Measurements from ENCODE around the gene BMPR2.
A peak's percentile ranks its signal among the peaks of the same experiment; 100 is the strongest.
"Not testable (repeated sequence)": the region's sequence is repeated elsewhere in the genome, so short reads cannot be mapped to it uniquely, and the experiment has no call there.

The BMPR2 gene

DNA sequence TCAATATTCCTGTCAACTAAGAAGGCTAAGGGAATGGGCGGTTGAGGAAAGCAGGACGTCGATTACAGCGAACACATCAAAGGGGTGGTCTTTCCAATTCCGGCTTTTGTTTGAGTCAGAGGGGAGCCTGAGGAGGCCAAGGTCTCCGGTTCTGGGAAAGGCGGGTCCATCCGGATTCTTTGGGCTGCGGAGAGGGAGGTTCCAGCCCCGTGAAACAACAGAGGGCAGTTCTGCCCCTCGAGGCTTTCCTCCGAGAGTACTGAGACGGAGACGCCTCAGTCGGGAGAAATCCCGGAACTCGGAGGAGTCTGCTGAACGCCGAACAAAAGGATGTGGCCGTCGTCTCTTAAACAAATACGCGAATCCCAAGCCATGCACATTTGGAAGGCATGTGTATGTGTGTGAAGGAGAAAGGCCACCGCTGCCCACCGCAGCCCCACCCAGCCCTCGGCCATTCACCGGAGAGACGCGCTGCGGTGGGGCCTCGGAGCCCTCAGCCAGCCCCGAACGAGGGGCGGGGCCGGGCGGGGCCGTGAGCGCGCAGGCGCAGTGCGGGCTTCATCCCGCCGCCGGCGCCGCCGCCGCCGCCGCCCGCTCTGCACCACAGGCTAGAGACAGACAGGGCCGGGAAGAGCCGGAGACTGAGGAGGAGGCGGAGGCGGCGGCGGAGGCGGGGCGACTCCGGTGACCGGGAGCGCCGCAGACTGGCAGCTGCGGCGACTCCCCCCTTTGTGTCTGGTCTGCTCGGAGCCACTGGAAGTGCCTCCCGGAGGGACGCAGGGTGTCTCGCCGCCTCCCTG, at the start of gene BMPR2:
TSS of gene BMPR2 (plus strand) at position 719 of the 800 bp plus-strand sequence. CDS start 1,148 bp downstream, outside the sequence.
- peak; percentile 84 for DNase-seq (ENCODE audit: low spot score)

DNA sequence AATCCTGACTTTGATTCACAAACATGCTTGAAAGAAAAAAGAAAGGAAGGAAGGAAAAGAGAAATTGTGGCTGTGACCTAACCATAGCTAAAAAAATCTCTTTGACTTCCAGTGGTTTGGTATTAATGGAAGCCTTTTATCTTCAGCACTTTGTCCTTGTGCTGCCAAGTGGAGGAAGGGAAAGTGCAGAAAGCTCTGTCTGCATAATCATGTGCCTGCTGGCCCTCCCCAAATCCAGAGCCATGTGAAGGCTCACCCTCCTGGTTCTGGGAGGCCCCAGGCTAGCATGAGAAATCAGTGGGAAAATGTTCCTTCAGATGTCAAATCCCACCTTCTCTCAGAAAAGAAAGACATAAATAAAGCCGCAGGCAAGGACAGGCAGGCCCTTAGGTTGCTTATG, 48.3 kb upstream of the BMPR2 start:
- no peak for DNase-seq (ENCODE audit: low spot score)

DNA sequence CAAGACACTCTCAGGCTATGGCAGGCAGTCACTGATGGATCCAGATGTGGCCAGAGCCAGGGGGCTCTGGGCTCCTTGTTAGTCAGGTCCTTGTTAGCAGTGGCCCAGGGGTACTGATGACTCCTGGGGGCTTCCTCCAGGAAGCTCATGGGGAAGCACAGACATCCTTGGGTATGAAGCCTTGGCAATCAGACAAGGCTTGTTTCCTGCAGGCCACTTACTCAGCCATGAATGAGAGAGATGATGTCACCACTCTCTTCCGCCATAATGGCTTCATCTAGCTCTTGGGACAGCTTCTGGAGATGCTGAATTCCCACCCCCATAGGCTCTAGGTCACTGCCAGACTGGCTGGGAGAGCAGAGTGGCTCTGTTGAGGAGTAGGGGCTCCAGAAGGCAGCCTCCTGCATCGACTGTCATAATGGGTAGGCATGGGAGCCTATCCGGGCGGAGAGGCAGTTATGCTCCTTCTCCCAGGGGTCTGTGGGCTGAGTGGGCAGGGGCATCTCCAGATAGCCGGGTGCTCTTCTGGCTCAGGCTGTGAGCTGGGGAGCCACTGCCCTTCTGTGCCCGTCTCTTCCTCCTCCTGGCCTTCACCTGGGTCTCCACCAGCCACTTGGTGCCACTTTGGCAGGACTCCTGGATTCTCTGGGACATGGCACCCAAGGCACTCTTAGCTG, 40.2 kb upstream of the BMPR2 start:
- no peak for DNase-seq (ENCODE audit: low spot score)

DNA sequence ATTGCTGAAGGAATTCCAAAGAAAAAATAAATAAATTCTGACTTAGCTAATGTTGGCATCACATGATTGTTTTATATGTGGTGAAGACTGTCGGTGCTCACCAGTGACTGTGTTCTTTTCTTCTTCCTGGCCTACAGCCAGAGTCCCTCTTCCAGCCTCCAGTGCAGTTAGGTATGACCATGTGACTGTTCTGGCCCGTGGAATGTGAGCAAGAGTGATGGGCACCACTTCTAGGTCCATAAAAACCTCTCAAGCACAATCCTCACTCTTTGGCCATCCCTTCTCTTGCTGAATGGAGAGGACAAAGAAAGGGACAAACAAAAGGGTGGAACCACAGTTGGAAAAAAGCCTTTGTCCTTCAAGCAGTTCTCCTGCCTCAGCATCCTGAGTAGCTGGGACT, 39.0 kb upstream of the BMPR2 start:
- no peak for DNase-seq (ENCODE audit: low spot score)

DNA sequence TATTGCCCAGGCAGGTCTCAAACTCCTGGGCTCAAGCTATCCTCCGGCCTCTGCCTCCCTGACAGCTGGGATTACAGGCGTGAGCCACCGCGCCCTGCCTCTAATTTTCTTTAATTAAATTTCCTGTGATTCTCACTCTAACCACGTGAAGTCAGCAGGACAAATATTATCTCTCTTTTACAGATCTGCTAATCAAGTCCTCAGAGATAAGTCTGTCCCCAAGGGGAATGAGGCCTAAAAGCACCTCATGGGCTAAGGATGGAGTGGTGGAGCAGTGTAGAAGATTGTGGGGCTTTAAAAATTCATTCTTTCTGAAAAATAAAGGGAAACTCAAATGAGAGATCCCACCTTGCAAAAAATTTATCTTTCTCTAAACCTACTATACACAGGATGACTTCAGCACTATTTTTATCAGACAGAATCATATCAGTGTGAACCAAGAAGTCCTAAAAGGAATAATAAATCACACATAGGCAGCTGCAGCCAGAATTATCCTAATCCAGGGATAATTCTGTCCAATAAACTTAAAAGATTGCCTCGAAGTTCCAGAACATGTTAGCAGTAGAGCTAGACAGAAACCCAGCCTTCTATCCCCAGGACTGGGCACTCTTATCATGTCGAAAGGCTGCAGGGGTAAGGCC, 38.3 kb upstream of the BMPR2 start:
- DNase-seq (ENCODE audit: low spot score): no peak

DNA sequence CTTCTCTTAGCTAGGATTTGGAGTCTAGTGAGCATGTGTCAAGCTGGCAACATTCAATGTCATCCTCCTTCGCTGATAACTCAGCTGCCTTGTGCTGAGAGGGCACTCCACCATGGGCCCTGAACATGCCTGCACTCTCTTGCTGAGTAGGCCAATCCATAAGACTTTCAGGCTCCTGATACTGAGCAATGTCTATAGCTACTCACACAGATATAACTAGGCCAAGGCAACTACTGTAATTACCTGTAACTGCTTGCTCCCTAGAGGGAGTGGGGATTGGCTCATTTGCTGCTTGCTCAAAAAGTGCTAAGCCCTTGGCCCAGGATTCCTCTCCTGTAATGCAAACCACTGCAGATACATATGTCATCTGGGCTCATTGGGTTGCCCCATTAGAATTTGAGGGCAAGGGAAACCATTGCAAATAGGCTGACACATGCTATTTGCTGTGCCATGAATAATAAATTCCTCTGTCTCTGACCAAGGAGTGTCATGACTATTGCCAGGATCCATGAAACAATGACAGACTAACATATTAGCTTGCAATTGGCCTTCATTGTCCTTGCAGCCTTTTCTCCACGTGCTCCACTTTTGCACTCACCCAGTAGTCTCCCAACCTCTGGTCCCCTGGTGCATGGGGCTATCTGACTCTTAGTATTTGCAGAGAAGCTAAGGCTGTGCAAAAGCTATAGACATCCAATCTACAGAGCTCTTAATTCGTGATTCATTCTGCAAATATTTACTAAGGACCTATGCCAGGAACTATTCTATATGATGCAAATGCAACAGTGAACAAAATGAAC, 36.9 kb upstream of the BMPR2 start:
- no peak for DNase-seq (ENCODE audit: low spot score)

DNA sequence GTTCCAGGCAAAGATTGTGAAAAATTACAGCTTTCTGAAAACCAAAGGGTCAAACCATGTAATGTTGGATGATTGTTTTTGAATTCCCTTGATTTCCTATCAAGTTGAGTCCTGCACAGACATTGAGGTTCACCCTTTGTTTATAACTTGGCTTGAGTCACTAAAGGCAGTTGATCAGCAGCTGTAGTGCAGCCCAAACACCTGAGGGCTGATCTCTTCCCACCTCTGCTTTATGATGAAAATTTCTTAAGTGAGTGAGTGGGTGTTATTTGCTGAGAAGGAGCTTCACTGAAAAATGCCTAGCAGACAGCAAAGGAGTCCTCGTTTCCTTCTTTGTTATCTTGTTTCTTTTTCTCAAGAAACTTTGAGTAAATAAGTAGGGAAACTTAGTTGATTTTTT, 31.9 kb upstream of the BMPR2 start:
- no peak for DNase-seq (ENCODE audit: low spot score)

DNA sequence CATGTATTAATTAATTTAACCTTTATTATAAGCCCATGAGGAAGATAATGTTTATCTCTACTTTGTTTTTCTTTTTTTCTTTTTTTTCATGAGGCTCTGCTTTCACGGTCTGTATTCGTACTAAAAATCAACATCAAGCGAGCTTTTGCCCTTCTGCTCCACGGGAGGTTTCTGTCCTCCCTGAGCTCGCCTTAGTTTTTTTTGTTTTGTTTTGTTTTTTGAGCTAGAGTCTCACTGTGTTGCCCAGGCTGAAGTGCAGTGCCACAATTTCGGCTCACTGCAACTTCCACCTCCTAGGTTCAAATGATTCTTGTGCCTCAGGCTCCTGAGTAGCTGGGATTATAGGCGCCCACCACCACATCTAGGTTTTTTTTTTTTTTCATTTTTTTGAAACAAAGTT, 29.9 kb upstream of the BMPR2 start:
- no peak for DNase-seq (ENCODE audit: low spot score)

DNA sequence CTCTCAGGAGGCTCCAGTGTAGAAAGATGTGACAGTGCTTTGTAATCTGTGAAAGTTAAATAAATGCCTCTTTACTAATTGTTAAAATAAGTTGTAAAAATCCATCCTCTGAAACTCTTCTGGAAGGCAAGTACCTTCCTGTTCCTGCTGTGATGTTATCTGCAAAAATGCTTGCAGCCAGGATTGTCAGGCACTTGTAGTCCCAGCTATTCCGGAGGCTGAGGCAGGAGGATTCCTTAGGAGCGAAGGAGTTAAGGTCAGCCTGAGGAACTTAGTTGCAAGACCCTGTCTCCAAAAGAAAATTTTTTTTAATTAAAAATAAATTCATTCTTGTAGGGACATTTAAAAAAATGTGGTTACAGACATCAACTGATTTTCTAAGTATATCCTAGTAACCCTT, 22.7 kb upstream of the BMPR2 start:
- no peak for DNase-seq (ENCODE audit: low spot score)

DNA sequence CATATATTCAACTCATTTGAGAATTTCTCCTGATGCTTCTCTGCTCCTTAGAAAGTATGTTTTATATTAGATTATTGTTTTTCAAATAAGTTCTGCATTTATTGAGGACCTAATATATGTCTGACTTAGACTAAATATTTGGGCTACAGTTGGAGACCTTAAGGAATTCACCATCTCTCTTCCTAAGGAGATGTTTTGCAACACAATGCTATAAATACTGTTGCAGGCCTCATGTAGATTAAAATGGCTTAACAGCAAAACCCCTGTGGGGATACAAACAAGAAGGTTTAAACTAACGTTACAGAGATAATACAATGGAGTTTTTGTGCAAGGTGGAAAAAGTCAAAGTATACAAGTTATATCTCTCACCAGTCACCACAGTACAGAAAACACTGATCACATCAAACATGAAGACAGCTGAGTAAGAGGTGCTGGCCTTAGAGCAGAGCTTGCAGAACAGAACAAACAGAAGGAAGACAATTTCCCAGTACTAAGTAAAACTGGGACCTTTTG, 20.1 kb upstream of the BMPR2 start:
- DNase-seq (ENCODE audit: low spot score): no peak

DNA sequence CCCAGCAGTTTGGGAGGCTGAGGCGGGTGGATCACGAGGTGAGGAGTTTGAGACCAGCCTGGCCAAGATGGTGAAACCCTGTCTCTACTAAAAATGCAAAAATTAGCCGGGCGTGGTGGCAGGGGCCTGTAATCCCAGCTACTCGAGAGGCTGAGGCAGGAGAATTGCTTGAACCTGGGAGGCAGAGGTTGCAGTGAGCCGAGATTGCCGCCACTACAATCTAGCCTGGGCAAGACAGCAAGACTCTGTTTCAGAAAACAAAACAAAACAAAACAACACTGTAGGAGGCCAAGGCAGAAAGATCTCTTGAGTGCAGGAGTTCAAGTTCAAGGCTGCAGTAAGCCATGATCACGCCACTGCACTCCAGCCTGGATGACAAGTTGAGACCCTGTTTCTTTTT, 17.2 kb upstream of the BMPR2 start:
- DNase-seq (ENCODE audit: low spot score): not testable (repeated sequence)

DNA sequence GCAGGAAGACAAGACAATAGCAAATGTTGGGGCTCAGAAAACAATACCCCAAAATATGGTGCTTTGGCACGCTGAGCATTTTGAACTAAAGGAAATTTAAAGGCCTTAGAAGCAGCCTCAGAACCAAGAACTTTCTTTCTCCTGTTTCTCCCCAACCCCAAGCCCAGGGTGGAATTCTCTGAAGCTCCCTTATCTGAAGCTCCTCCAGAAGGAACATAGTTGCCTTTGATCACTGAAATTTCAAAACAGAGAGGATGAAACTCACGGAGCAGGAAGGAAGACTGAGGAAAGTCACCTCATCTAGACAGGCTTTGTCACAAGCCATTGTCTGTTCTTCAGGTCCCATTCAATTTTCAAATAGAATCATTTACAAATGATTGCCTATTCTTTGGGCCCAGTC, 15.5 kb upstream of the BMPR2 start:
- DNase-seq (ENCODE audit: low spot score): no peak

DNA sequence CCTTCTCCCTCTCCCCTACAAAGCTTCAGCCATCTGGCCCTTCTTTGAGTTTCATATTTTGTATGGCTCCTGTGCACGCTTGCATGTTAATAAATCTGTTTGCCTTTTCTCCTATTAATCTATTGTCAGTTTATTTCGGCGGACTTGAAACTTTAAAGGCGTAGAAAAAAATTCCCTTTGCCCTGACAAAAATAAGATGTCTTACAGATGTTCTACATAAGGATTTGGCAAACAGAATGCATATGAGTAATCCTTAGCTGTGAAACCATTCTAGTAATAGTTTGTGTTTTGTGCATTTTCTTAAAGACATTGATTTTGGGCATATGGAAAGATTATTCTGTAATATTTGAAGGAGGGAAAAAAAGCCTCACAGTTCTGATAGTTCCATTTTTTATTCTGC, 15.0 kb upstream of the BMPR2 start:
- DNase-seq (ENCODE audit: low spot score): no peak

DNA sequence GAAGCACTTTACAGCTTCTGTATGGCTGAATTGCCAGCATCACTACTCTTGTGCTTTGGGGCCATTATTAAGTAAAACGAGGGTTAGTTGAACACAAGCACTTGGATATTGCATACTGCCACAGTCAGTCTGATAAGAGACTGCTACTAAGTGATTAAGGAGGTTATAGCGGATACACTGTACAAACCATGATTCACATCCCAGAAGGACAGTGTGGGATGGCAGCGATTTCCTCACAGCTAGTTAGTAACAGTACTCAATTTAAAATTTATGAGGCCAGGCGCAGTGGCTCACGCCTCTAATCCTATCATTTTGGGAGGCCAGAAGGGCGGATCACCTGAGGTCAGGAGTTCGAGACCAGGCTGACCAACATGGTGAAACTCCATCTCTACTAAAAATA, 2.6 kb upstream of the BMPR2 start:
- DNase-seq (ENCODE audit: low spot score): no peak

DNA sequence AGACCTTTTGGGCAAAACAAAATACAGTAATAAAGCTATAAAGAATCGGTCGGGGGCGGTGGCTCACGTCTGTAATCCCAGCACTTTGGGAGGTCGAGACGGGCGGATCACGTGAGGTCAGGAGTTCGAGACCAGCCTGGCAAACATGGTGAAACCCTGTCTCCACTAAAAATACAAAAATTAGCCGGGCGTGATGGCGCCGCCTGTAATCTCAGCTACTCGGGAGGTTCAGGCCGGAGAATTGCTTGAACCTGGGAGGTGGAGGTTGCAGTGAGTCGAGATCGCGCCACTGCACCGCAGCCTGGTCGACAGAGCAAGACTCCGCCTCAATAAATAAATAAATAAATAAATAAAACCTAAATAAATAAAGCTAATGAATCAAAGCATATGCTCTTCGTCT, 1.7 kb upstream of the BMPR2 start:
- not testable (repeated sequence) for DNase-seq (ENCODE audit: low spot score)

DNA sequence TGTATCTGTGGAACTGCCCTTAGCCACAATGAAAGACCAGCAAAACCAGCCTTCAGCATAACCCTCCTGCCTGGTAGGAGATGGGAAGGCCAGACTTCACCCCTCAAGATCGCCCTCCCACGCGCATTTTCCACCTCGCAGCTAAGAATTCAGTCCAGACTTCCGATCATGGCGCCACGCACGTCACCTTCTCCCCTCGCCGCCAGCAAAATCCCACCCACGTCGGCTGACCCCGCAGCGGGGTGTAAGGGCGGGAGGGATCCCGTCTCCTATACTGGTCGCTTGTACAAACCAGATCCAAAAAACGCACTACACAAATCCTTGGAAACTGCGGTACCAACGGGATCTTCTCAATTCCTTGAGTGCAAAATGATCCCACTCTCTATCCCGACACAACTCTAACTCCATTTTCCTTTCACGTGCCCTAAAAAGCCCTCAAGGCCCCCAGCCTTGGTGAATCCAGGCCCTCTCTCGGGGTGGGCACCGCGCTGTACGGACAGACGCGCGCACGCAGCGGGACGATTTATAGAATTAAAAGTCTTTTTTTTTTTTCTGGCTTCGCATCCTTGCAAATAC, 1.0 kb upstream of the BMPR2 start:
- DNase-seq (ENCODE audit: low spot score): peak; percentile 65

DNA sequence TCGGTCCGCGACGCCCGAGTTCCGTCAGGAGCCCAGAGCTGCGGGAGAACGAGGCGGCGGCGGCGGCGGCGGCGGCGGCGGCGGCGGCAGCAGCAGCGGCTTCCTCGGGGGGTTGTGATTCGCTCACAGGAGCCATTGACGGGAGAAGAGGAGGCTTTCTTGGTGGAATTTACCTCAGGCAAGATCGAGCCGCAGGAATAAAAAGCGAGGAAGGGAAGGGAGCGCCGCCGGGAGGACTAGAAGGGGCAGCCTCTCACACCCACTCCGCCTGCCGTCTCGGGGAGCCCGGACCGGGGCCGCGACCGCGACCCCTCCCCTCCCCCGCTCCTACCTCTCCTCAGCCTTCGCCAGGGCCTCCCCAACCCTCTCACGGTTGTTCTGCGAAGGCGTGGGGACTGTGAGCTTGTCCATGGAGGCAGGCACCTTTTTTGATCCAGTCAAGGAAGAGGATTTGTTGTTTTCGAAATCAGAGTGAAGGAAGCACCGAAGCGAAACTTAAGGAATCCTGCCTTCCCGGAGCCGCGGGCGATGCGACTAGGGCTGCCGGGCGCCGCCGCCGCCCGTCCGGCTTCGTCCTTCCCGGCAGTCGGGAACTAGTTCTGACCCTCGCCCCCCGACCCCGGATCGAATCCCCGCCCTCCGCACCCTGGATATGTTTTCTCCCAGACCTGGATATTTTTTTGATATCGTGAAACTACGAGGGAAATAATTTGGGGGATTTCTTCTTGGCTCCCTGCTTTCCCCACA, 506 bp downstream of the BMPR2 start:
- DNase-seq (ENCODE audit: low spot score): peak; percentile 48

DNA sequence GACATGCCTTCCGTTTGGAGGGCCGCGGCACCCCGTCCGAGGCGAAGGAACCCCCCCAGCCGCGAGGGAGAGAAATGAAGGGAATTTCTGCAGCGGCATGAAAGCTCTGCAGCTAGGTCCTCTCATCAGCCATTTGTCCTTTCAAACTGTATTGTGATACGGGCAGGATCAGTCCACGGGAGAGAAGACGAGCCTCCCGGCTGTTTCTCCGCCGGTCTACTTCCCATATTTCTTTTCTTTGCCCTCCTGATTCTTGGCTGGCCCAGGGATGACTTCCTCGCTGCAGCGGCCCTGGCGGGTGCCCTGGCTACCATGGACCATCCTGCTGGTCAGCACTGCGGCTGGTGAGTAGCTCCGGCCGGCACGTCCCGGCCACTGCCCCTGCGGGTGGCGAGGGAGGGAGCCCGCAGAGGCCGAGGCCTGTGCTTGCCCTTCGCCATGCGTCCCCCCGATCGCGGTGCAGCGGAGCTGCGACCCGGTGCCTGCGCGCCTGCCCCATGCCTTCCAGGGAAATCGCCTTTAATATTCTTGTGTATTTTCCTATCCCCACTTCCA, 1.2 kb downstream of the BMPR2 start:
- peak; percentile 47 for DNase-seq (ENCODE audit: low spot score)

DNA sequence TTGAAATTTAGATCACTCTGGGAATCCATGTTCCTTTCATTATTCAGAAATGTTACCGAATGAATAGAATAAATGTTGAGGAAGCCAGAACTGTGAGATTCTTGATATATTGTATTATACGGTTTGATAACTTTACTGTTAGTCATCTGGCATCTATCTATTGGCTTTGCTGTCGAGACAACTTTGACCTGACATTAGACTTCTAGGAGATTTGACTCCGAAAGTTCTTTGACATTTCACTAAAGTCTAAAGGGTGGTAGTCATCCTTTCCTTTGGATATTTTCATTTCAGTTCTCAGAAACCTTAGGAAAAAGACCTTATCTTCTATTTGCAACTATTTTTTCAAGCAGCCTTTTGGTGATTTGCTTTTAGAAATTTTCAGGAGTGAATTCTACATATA, 1.9 kb downstream of the BMPR2 start:
- peak; percentile 36 for DNase-seq (ENCODE audit: low spot score)

DNA sequence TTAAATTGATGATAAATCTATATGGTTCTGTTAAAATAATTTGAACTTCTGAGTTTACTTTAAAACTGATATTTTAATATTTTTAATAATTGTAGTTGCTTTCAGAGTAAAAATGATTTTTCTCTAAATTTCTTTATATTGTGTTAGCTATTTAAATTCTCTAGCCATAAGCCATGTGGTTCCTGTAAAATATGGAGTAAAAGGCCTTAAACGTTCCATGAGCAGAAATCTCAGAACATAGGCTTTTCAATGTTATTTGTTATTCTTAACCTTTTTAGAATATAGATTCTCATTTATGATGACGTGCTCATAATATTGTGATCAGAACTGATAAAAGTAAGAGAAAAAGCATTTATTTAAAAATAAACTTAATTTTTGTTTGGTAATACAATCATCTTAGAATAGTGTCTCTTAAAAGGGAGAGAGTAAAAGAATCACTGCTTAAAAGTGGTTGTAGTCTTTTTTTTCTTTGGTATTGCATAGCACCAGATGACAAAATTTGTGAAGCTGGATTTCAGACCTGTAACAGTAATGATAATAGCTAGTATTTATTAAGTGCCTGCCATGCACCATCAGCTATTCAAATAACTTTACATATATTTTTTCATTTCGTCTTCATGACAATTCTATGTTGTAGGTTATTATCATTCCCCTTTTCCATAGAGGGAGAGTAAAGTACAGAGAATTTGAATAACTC, 2.7 kb downstream of the BMPR2 start:
- DNase-seq (ENCODE audit: low spot score): peak; percentile 27

Measured in cerebellar cortex (tissue), 1 donor.